ENCODE data around the gene PTPRD. TPM values are rescaled to one million over a fixed set of nuclear protein-coding genes. Genes with fewer than 3 reads are reported as not detected.

PTPRD gene
- total and polyA plus RNA-seq, 5 experiments from 2014 or later: not detected

- no peaks in the 10 kb centered on the region for H3K27me3 Mint-ChIP-seq
- DNase-seq: no peak
- no peaks in the 10 kb centered on the region for H3K36me3 Mint-ChIP-seq
- POLR2A ChIA-PET: no interaction called here
- H3K27ac Mint-ChIP-seq: no peak overlapping the region
- ATAC-seq: no peak
- no peak overlapping the region for H3K4me3 Mint-ChIP-seq
- no peaks in the 10 kb centered on the region for H3K4me1 Mint-ChIP-seq
- H3K9me3 Mint-ChIP-seq: no peaks in the 10 kb centered on the region
These were observed 1831.3 kb downstream of the PTPRD start for GRCh38 chr9:8781458-8781857.

- no peaks in the 10 kb centered on the region for H3K4me1 Mint-ChIP-seq
- H3K36me3 Mint-ChIP-seq: no peaks in the 10 kb centered on the region
- no peak for DNase-seq
- POLR2A ChIA-PET: no interaction called here
- no peaks in the 10 kb centered on the region for H3K27me3 Mint-ChIP-seq
- H3K27ac Mint-ChIP-seq: no peak overlapping the region
- no peak overlapping the region for H3K4me3 Mint-ChIP-seq
- ATAC-seq: no peak
- H3K9me3 Mint-ChIP-seq: no peaks in the 10 kb centered on the region
These were observed 1832.4 kb downstream of the PTPRD start for GRCh38 chr9:8780386-8780785.

- Mint-ChIP-seq H3K4me1 (no peaks in the 10 kb centered on the region), H3K4me3 (no peak overlapping the region), H3K36me3 (no peaks in the 10 kb centered on the region), H3K27me3 (no peaks in the 10 kb centered on the region), H3K9me3 (no peaks in the 10 kb centered on the region), H3K27ac (no peak overlapping the region)
- DNase-seq (no peak), ATAC-seq (no peak)
- POLR2A ChIA-PET: no interaction called here
These were observed 1833.3 kb downstream of the PTPRD start for GRCh38 chr9:8779478-8779877.

- Mint-ChIP-seq H3K27me3 (no peaks in the 10 kb centered on the region), H3K4me3 (no peak overlapping the region), H3K4me1 (no peaks in the 10 kb centered on the region), H3K9me3 (no peaks in the 10 kb centered on the region), H3K36me3 (no peaks in the 10 kb centered on the region), H3K27ac (no peak overlapping the region)
- POLR2A ChIA-PET: no interaction called here
- ATAC-seq (no peak), DNase-seq (no peak)
These were observed 1834.4 kb downstream of the PTPRD start for GRCh38 chr9:8778356-8778755.

- POLR2A ChIA-PET: no interaction called here
- Mint-ChIP-seq H3K4me1 (no peaks in the 10 kb centered on the region), H3K36me3 (no peaks in the 10 kb centered on the region), H3K4me3 (no peak overlapping the region), H3K27ac (peak overlapping the region in 1 of 10 donors; percentile 33), H3K9me3 (no peaks in the 10 kb centered on the region), H3K27me3 (no peaks in the 10 kb centered on the region)
- ATAC-seq (no peak), DNase-seq (no peak)
These were observed 1840.5 kb downstream of the PTPRD start for GRCh38 chr9:8772302-8772701.

- Mint-ChIP-seq H3K4me3 (no peak overlapping the region), H3K9me3 (no peaks in the 10 kb centered on the region), H3K27me3 (no peaks in the 10 kb centered on the region), H3K36me3 (no peaks in the 10 kb centered on the region), H3K4me1 (no peaks in the 10 kb centered on the region), H3K27ac (no peak overlapping the region)
- DNase-seq (no peak), ATAC-seq (no peak)
- POLR2A ChIA-PET: no interaction called here
These were observed 1843.6 kb downstream of the PTPRD start for GRCh38 chr9:8769153-8769552.

GRCh38 chr9:8766096-8766495 is 1846.7 kb downstream of the PTPRD start:
- Mint-ChIP-seq H3K27me3 (no peaks in the 10 kb centered on the region), H3K4me3 (no peak overlapping the region), H3K27ac (peak overlapping the region in 1 of 10 donors; percentile 69), H3K9me3 (no peaks in the 10 kb centered on the region), H3K36me3 (no peaks in the 10 kb centered on the region), H3K4me1 (no peaks in the 10 kb centered on the region)
- POLR2A ChIA-PET: no interaction called here
- ATAC-seq (no peak), DNase-seq (no peak)

GRCh38 chr9:8764051-8764450 is 1848.8 kb downstream of the PTPRD start:
- POLR2A ChIA-PET: no interaction called here
- DNase-seq: no peak
- ATAC-seq: no peak
- Mint-ChIP-seq H3K27me3 (no peaks in the 10 kb centered on the region), H3K4me3 (no peak overlapping the region), H3K36me3 (no peaks in the 10 kb centered on the region), H3K27ac (no peak overlapping the region), H3K4me1 (peaks cover 0 to 7% (median 0%) of the 10 kb centered on the region in 4 donors), H3K9me3 (peaks cover 0 to 6% (median 0%) of the 10 kb centered on the region in 9 donors)

- H3K4me1 Mint-ChIP-seq: peaks cover 0 to 7% (median 0%) of the 10 kb centered on the region in 4 donors
- H3K36me3 Mint-ChIP-seq: no peaks in the 10 kb centered on the region
- ATAC-seq (no peak), DNase-seq (no peak)
- H3K27me3 Mint-ChIP-seq: no peaks in the 10 kb centered on the region
- H3K27ac Mint-ChIP-seq: peak overlapping the region in 1 of 10 donors; percentile 54
- H3K4me3 Mint-ChIP-seq: no peak overlapping the region
- peaks cover 0 to 6% (median 0%) of the 10 kb centered on the region in 9 donors for H3K9me3 Mint-ChIP-seq
- POLR2A ChIA-PET: no interaction called here
These were observed 1850.2 kb downstream of the PTPRD start for GRCh38 chr9:8762479-8763085.

GRCh38 chr9:8760000-8760767 is 1852.6 kb downstream of the PTPRD start:
- H3K36me3 Mint-ChIP-seq: no peaks in the 10 kb centered on the region
- DNase-seq (no peak), ATAC-seq (no peak)
- POLR2A ChIA-PET: no interaction called here
- no peaks in the 10 kb centered on the region for H3K27me3 Mint-ChIP-seq
- peaks cover 0 to 7% (median 0%) of the 10 kb centered on the region in 4 donors for H3K4me1 Mint-ChIP-seq
- H3K4me3 Mint-ChIP-seq: no peak overlapping the region
- H3K27ac Mint-ChIP-seq: no peak overlapping the region
- H3K9me3 Mint-ChIP-seq: peaks cover 0 to 6% (median 0%) of the 10 kb centered on the region in 9 donors

GRCh38 chr9:8757881-8758280 is 1854.9 kb downstream of the PTPRD start:
- POLR2A ChIA-PET: no interaction called here
- no peak overlapping the region for H3K4me3 Mint-ChIP-seq

GRCh38 chr9:8754751-8755150 is 1858.1 kb downstream of the PTPRD start:
- no peak overlapping the region for H3K4me3 Mint-ChIP-seq
- peaks cover 0 to 6% (median 0%) of the 10 kb centered on the region in 9 donors for H3K9me3 Mint-ChIP-seq
- ATAC-seq (no peak), DNase-seq (no peak)
- H3K27ac Mint-ChIP-seq: no peak overlapping the region
- H3K27me3 Mint-ChIP-seq: peaks cover 0 to 3% (median 0%) of the 10 kb centered on the region in 5 donors
- no peaks in the 10 kb centered on the region for H3K36me3 Mint-ChIP-seq
- H3K4me1 Mint-ChIP-seq: peaks cover 0 to 2% (median 0%) of the 10 kb centered on the region in 4 donors
- POLR2A ChIA-PET: no interaction called here

More at GRCh38 chr9:8757881-8758280, 1854.9 kb downstream of the PTPRD start:
- Mint-ChIP-seq H3K9me3 (peaks cover 0 to 6% (median 0%) of the 10 kb centered on the region in 9 donors), H3K27ac (no peak overlapping the region), H3K4me1 (peaks cover 0 to 7% (median 0%) of the 10 kb centered on the region in 4 donors), H3K27me3 (no peaks in the 10 kb centered on the region), H3K36me3 (no peaks in the 10 kb centered on the region)
- DNase-seq (no peak), ATAC-seq (no peak)

GRCh38 chr9:8751406-8751930 is 1861.3 kb downstream of the PTPRD start:
- no peaks in the 10 kb centered on the region for H3K9me3 Mint-ChIP-seq
- POLR2A ChIA-PET: no interaction called here
- DNase-seq (no peak), ATAC-seq (no peak)
- no peak overlapping the region for H3K4me3 Mint-ChIP-seq
- H3K4me1 Mint-ChIP-seq: peaks cover 0 to 2% (median 0%) of the 10 kb centered on the region in 4 donors
- no peak overlapping the region for H3K27ac Mint-ChIP-seq
- H3K36me3 Mint-ChIP-seq: no peaks in the 10 kb centered on the region
- peaks cover 0 to 3% (median 0%) of the 10 kb centered on the region in 5 donors for H3K27me3 Mint-ChIP-seq

Data from naive thymus-derived CD8-positive, alpha-beta T cell (primary cell).